C4-2B (cell line): Measurements from ENCODE around the gene AUTS2.

Experiments
- H3K27ac ChIP-seq: fragments of 450-650 bp; 2 replicates; pipeline ENCODE4 v1.5.1; 2017
- CTCF ChIP-seq: fragments of 450-650 bp; conservative IDR thresholded peaks from 2 replicates; pipeline ENCODE4 v1.5.1; 2017; ENCODE audit warnings: mild to moderate bottlenecking
- ZFX ChIP-seq: fragments of 450-650 bp; IDR thresholded peaks from 2 replicates; pipeline ENCODE4 v1.6.1; 2017

AUTS2 gene

DNA sequence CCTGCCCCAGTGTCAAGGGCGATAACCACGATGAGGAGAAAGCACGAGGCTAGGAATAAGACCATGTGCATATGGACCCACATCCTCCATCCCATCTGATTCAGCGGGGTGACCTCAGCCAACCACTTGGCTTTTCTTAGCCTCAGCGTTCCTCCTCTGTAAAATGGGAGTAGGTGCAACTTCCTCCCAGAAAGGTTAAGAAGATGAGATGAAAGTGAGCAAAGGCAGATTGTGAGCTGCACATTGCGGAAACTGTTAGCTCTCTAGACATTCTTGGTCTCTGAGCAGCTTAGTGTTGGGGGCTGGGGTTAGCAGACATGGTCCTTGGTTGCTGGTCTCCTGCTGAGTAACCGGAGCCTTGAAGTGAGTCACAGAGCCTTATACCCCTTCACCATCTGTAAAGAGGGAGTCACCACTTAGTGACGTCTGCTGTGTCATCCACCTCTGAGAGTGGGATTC, 1036.4 kb downstream of the AUTS2 start:
- TF ChIP-seq ZFX (no peak), CTCF (no peak)
- no peak overlapping the region for H3K27ac ChIP-seq

DNA sequence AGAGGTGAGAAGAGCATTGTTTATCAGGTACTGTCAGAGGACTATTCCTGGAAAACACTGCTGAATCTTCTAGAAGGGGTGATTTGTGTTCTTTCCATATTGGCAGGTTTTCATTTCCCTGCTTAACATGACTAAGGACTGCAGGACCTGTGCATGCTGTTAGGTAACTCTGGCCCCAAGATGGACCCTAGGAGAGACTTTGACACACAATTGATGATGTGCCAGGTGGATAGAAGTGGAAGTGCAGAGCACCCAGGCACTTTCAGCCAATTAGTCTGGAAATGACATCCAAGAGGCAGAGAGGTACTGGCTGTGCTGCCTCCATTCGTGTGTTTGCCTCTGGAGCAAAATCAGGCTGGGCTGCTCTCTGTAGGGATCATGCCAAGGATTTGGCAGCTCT, 1037.4 kb downstream of the AUTS2 start:
- no peak overlapping the region for H3K27ac ChIP-seq
- TF ChIP-seq CTCF (no peak), ZFX (no peak)

DNA sequence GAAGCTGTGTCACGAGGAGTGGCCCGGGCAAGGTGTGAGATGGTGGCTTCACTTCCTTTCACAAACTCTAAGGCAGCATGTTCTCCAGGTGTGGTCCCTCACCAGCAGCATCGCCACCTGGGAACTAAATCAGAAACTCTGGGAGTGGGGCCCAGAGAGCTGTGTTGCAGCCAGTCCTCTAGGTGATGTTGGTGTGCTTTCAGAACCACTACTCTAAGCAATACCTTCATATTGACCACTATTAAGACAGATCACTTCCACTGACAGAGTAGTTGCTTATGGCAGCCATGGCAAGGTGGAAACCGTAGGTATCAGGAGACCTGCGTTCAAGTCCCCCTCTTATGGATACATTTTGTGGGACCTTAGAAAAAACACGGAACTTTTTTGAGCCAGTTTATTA, 1037.9 kb downstream of the AUTS2 start:
- no peak for TF ChIP-seq ZFX
- TF ChIP-seq CTCF, result no peak
- H3K27ac ChIP-seq, result no peak overlapping the region

GRCh38 chr7:70637726-70638125, 1039.5 kb downstream of the AUTS2 start:
- no peak overlapping the region for H3K27ac ChIP-seq
- TF ChIP-seq CTCF, result no peak
- TF ChIP-seq ZFX, result no peak

DNA sequence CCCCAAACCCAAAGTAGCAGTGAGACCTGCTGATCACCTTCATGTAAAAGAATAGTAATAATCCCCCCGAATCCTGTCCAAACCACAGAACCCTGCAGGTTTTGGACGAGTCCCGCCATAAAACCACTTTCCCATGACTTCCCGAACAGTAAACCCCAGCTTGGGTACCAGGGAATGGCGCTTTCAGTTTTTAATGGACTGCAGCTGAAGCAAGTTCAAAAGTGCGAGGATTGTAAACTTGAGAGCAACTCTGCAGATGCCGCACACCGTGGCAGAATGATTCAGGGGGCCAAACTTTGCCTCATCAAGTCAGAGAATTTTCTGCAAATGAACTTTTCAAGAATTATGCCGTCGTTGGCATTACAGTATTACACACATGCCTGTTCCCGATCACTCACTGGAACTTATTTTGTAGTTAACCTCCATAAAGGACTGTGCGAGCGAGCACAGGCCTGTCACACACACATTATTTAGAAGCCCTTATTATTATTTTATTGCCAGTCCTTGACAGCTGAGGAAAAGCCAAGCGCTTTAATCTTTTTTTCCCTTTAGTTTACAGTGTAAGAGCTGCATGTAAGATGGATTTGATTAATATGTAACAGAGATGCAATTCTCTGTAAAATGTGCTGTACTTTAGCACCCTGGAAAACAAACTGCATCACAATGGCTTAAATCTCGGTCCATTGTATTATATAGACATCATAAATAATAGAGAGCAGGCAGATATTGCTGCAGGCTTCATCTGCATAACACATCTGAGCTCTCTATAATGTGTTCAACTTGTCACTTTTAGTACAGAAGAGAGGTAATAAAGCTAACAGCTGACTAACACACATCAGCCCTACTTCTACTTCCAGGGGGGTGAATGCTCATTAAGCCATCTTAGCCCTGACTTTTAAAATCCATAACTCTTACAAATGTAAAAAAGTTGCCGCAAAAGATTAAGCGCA, 1040.2 kb downstream of the AUTS2 start:
- H3K27ac ChIP-seq, result no peak overlapping the region
- TF ChIP-seq ZFX (no peak), CTCF (no peak)

- TF ChIP-seq ZFX (no peak), CTCF (no peak)
- H3K27ac ChIP-seq, result no peak overlapping the region
Measured at GRCh38 chr7:70640266-70640833, 1042.1 kb downstream of the AUTS2 start.

- no peak for TF ChIP-seq CTCF
- no peak for TF ChIP-seq ZFX
- no peak overlapping the region for H3K27ac ChIP-seq
Measured at GRCh38 chr7:70641882-70642281, 1043.6 kb downstream of the AUTS2 start.
